KG1 (cell line): ENCODE results near the gene MAGEB6.
"Not testable (repeated sequence)": the region's sequence is repeated elsewhere in the genome, so short reads cannot be mapped to it uniquely, and the experiment has no call there.

Experiments used
- DNase-seq: peaks from one replicate; lab custom pipeline; 2025; lab: John Stamatoyannopoulos, UW

Gene MAGEB6

GRCh38 chrX:26192204-26192603, at the start of gene MAGEB6:
TSS of gene MAGEB6 (plus strand) at chrX:26192440. CDS start at chrX:26193847, 1,407 bp downstream.
- DNase-seq: no peak

- no peak for DNase-seq
Observed at GRCh38 chrX:26146024-26146423, 46.2 kb upstream of the MAGEB6 start.

GRCh38 chrX:26160301-26160700, 31.9 kb upstream of the MAGEB6 start, which contains the start of gene MAGEB6B:
TSS of gene MAGEB6B (plus strand) at chrX:26160601. CDS start at chrX:26160601, 0 bp downstream.
- no peak for DNase-seq

- DNase-seq: no peak
Observed at GRCh38 chrX:26203561-26203960, 11.3 kb downstream of the MAGEB6 start.

GRCh38 chrX:26204717-26205116, 12.5 kb downstream of the MAGEB6 start:
- not testable (repeated sequence) for DNase-seq

- DNase-seq: no peak
Observed at GRCh38 chrX:26208012-26208411, 15.8 kb downstream of the MAGEB6 start.

- DNase-seq: no peak
Observed at GRCh38 chrX:26215869-26216268, 23.6 kb downstream of the MAGEB6 start, which contains the start of gene MAGEB5. TSS of gene MAGEB5 (plus strand) at chrX:26216169. CDS start at chrX:26217302, 1,133 bp downstream.

- DNase-seq: no peak
Observed at GRCh38 chrX:26219351-26219750, 27.1 kb downstream of the MAGEB6 start.

GRCh38 chrX:26234177-26234576, 41.9 kb downstream of the MAGEB6 start:
- DNase-seq: no peak
